GM12878 (cell line): Measurements from ENCODE around the gene PTTG1. TPM values are rescaled to one million over a fixed set of nuclear protein-coding genes. Genes with fewer than 3 reads are reported as not detected.

Experiments
- ATAC-seq: fragments of 200-7000 bp; cut with Tn5 transposase; 3 replicates; pipeline ENCODE4 v1.9.1; 2020; ENCODE audit warnings: mild to moderate bottlenecking, moderate library complexity
- BruUV-seq: library from RNA; stranded (reverse); fragments of 400-500 nt; replicated peaks from 2 replicates; lab custom pipeline; 2021; lab: Mats Ljungman, UMichigan
- CTCF ChIA-PET: fragments of 300-600 bp; sonication (Branson Sonifier 250); formaldehyde crosslinking; extraction: SDS; loops from one replicate; lab custom pipeline; 2021; ENCODE audit warnings: inconsistent platforms; lab: Yijun Ruan, JAX
- POLR2A ChIA-PET: fragments of 350-600 bp; formaldehyde crosslinking; extraction: SDS; loops from one replicate; lab custom pipeline; 2021; ENCODE audit warnings: inconsistent platforms; lab: Charles Lee
- RAD21 ChIA-PET: fragments of 300-600 bp; sonication (Branson Sonifier 250); formaldehyde crosslinking; loops from one replicate; lab custom pipeline; 2023; ENCODE audit warnings: antibody characterized with exemption; ENCODE audit not compliant: unreplicated experiment; lab: Charles Lee
- SMC1A ChIA-PET: fragments of 300-600 bp; sonication (Branson Sonifier 250); formaldehyde crosslinking; loops from one replicate; lab custom pipeline; 2023; ENCODE audit not compliant: unreplicated experiment, uncharacterized antibody; lab: Charles Lee
- DNase-seq: peaks from one replicate; pipeline ENCODE4 v3.0.0-alpha.2; 2011; ENCODE audit warnings: low read depth, low spot score
- FAIRE-seq: peaks from 3 replicates; lab custom pipeline; 2011; peaks lifted over from hg19 to GRCh38; lab: Jason Lieb, UNC
- H2AFZ ChIP-seq: 2 replicates; pipeline ENCODE4 v1.6.0; 2011; ENCODE audit warnings: low read depth, low read length, control low read depth; ENCODE audit not compliant: control insufficient read depth
- H3K27ac ChIP-seq: 2 replicates; pipeline ENCODE4 v1.5.1; 2011; ENCODE audit warnings: control low read depth; ENCODE audit not compliant: control insufficient read depth, insufficient read depth
- H3K27me3 ChIP-seq, 2 experiments: replicated peaks in 1 of 2; 2 replicates each; pipeline versions ENCODE4 v1.6.0 to v1.6.1; 2011; ENCODE audit warnings: low read length in 1 of 2; ENCODE audit not compliant: control insufficient read depth in 2 of 2, insufficient read depth in 2 of 2
- H3K36me3 ChIP-seq, 2 experiments: 2 replicates each; pipeline ENCODE4 v1.5.1; 2011; ENCODE audit warnings: low read length in 1 of 2; ENCODE audit not compliant: control insufficient read depth in 2 of 2, insufficient read depth in 2 of 2
- H3K4me1 ChIP-seq: 2 replicates; pipeline ENCODE4 v1.6.1; 2011; ENCODE audit warnings: mild to moderate bottlenecking, low read length, moderate library complexity, mixed read lengths; ENCODE audit not compliant: control insufficient read depth, insufficient read depth
- H3K4me2 ChIP-seq: 2 replicates; pipeline ENCODE4 v1.6.0; 2011; ENCODE audit warnings: control low read depth; ENCODE audit not compliant: control insufficient read depth, insufficient read depth
- H3K4me3 ChIP-seq: fragments of 200-600 bp; sonication (generic); 2 replicates; pipeline ENCODE4 v1.5.1; 2016
- H3K79me2 ChIP-seq: 2 replicates; pipeline ENCODE4 v1.6.0; 2011; ENCODE audit warnings: low read length; ENCODE audit not compliant: control insufficient read depth, insufficient read depth
- H3K9ac ChIP-seq: 2 replicates; pipeline ENCODE4 v1.8.0; 2011; ENCODE audit warnings: low read length, control low read depth, mixed read lengths; ENCODE audit not compliant: control insufficient read depth, insufficient read depth
- H3K9me3 ChIP-seq: replicated peaks from 3 replicates; pipeline ENCODE4 v1.5.1; 2011; ENCODE audit warnings: mild to moderate bottlenecking, low read length; ENCODE audit not compliant: control insufficient read depth, insufficient read depth
- H4K20me1 ChIP-seq: 2 replicates; pipeline ENCODE4 v1.6.0; 2011; ENCODE audit not compliant: control insufficient read depth, insufficient read depth
- BCLAF1 ChIP-seq: fragments of 450-650 bp; IDR thresholded peaks from 2 replicates; pipeline ENCODE4 v1.6.1; 2017; ENCODE audit warnings: antibody characterized with exemption, mild to moderate bottlenecking, moderate library complexity
- CBX3 ChIP-seq: fragments of 200-600 bp; sonication (generic); IDR thresholded peaks from 2 replicates; pipeline ENCODE4 v1.6.1; 2016; ENCODE audit warnings: low read depth, borderline replicate concordance
- CHD1 ChIP-seq: IDR thresholded peaks from 2 replicates; pipeline ENCODE4 v1.6.1; 2012; ENCODE audit warnings: low read depth, low read length, improper control_type of control experiment
- EED ChIP-seq: sonication (generic); IDR thresholded peaks from 2 replicates; pipeline ENCODE4 v1.6.1; 2016; ENCODE audit warnings: antibody characterized with exemption, low read depth
- EP300 ChIP-seq, 2 experiments: fragments of 150-350 bp in 1 of 2; IDR thresholded peaks; 2 replicates each; pipeline ENCODE4 v1.6.1; 2011 to 2012; ENCODE audit warnings: low read depth in 2 of 2, low read length in 2 of 2, borderline replicate concordance in 1 of 2, improper control_type of control experiment in 1 of 2, inconsistent platforms in 1 of 2; ENCODE audit not compliant: control insufficient read depth in 1 of 2
- GABPA ChIP-seq: IDR thresholded peaks from 2 replicates; pipeline ENCODE4 v1.6.1; 2014; ENCODE audit warnings: antibody characterized with exemption, low read depth, mild to moderate bottlenecking, inconsistent platforms
- IKZF1 ChIP-seq: fragments of 450-650 bp; conservative IDR thresholded peaks from 2 replicates; pipeline ENCODE4 v1.6.1; 2017; ENCODE audit warnings: antibody characterized with exemption, mild to moderate bottlenecking
- KDM1A ChIP-seq: fragments of 200-600 bp; sonication (generic); IDR thresholded peaks from 2 replicates; pipeline ENCODE4 v1.6.1; 2016; ENCODE audit warnings: borderline replicate concordance
- MTA3 ChIP-seq: IDR thresholded peaks from 2 replicates; pipeline ENCODE4 v1.6.1; 2012; ENCODE audit warnings: low read length, inconsistent platforms, borderline replicate concordance
- MYB ChIP-seq: fragments of 150-350 bp; IDR thresholded peaks from 2 replicates; pipeline ENCODE4 v1.6.1; 2014; ENCODE audit warnings: mild to moderate bottlenecking, low read depth, low read length, borderline replicate concordance
- NR2C2 ChIP-seq: IDR thresholded peaks from 2 replicates; pipeline ENCODE4 v1.6.1; 2011; ENCODE audit warnings: borderline replicate concordance, low read depth; ENCODE audit not compliant: control insufficient read depth, insufficient read length
- SMARCA5 ChIP-seq: fragments of 450-650 bp; IDR thresholded peaks from 2 replicates; pipeline ENCODE4 v1.6.1; 2017; ENCODE audit warnings: mild to moderate bottlenecking
- TCF7 ChIP-seq: IDR thresholded peaks from 2 replicates; pipeline ENCODE4 v1.6.1; 2014; ENCODE audit warnings: antibody characterized with exemption, borderline replicate concordance
- USF2 ChIP-seq: IDR thresholded peaks from 2 replicates; pipeline ENCODE4 v1.6.1; 2011; ENCODE audit warnings: low read depth, low read length, improper control_type of control experiment, borderline replicate concordance
- ZBED1 ChIP-seq: IDR thresholded peaks from 2 replicates; pipeline ENCODE4 v1.6.1; 2016; ENCODE audit warnings: borderline replicate concordance
- ZNF622 ChIP-seq: fragments of 450-650 bp; IDR thresholded peaks from 2 replicates; pipeline ENCODE4 v1.6.1; 2017; ENCODE audit warnings: mild to moderate bottlenecking, inconsistent platforms
- WGBS: methylation state at CpG from one replicate; pipeline ENCODE4 v1.1.6; 2016; ENCODE audit warnings: low lambda C conversion rate; ENCODE audit not compliant: insufficient replicate concordance, insufficient coverage; ENCODE audit errors: missing lambda C conversion rate; 5-methylcytosine and 5-hydroxymethylcytosine counted together
- in situ Hi-C: fragments of 300-500 bp; cut with MboI; formaldehyde crosslinking; loops from 9 replicates; pipeline ENCODE4 v1.14.3; 2018; ENCODE audit warnings: mixed read lengths
- intact Hi-C: fragments of 100-400 bp; cut with micrococcal nuclease; formaldehyde crosslinking; loops from one replicate; pipeline ENCODE4 v1.14.2; 2022; ENCODE audit not compliant: unreplicated experiment
- polyA plus RNA-seq, 11 experiments: library from polyadenylated mRNA; depleted of rRNA in 4 of 11; unstranded in 6 of 11; stranded (reverse) in 5 of 11; fragments of >200 nt; fragmentation: Nextera tagmentation in 4 of 11; fragmentation: Illumina TruSeq in 1 of 11; extraction: Ambion mirVana in 4 of 11; extraction: Trizol in 1 of 11; gene quantifications; 1 replicate in 1 of 11; 2 replicates in 10 of 11; pipeline versions ENCODE4 v1.2.1 to v1.2.3, GENCODE V29; 2011 to 2016; ENCODE audit warnings: inconsistent platforms in 2 of 11, missing spikeins in 2 of 11, low read depth in 1 of 11
- total RNA-seq, 4 experiments: library from RNA; depleted of rRNA in 3 of 4; stranded (reverse); fragments of >200 nt in 3 of 4; fragmentation: Illumina TruSeq in 1 of 4; extraction: Trizol in 1 of 4; gene quantifications; 2 replicates each; pipeline versions ENCODE4 v1.2.1 to v1.2.3, GENCODE V29; 2013 to 2021
- TF ChIP-seq, protein P1 (sequence below): fragments of 150-350 bp; IDR thresholded peaks from 2 replicates; pipeline ENCODE4 v1.6.1; 2014; ENCODE audit warnings: mild to moderate bottlenecking, low read depth, low read length

The PTTG1 gene
- total and polyA plus RNA-seq, 10 of the 15 experiments (the other 5 are each of a cell fraction or from before 2014, with no cell fraction given) = 154 to 1,033 (median 377) TPM

DNA sequence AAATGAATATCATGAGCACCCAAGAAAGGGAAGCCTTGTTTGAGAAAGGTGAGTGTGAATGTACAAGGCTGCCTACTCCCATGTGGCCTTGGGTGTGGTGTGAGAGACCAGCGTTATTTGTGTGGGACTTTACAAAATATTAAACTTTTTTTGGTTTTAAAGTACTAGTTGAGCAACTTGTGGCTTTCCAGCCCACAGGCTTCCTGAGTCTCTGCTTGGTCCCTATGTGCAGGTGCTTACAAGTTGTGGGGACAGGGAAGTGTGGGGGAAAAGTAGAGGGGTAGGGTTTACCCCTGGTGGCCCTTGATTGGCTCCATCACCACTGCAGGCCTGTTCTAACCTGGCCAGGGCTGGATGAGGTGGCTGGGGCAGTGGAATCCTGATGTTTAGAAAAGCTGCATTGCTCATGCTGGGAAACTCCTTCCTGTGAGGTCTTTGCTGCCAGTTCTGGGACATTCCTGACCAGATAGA lies 19.7 kb downstream of the PTTG1 start (continued):
- TF ChIP-seq MTA3 = 0 out of 2 replicates have a peak, but pooled peaks have one; percentile 31
- peak in 1 of 2 experiments; percentile 25; a peak in 1 of 4 replicates for TF ChIP-seq EP300 (IDR thresholded peaks at IDR 0.05; ENCODE audit: borderline replicate concordance in 1 of 2, control insufficient read depth in 1 of 2, low read depth in 2 of 2, low read length in 2 of 2)
- 0 out of 2 replicates have a peak, but pooled peaks have one; percentile 21 for TF ChIP-seq ZBED1
- TF ChIP-seq IKZF1 = peak; percentile 77
- peak; percentile 55; the same call in 1 of the 2 replicates for TF ChIP-seq EED
- TF ChIP-seq MYB = no peak
- TF ChIP-seq SMARCA5 = 0 out of 2 replicates have a peak, but pooled peaks have one; percentile 24

- Histone ChIP-seq H3K9ac (peak overlapping the region; percentile 36; the same call in 1 of the 2 replicates), H3K9me3 (peaks cover 3% of the 10 kb centered on the region), H3K4me1 (peaks cover 53% of the 10 kb centered on the region), H3K4me3 (0 out of 2 replicates have a peak overlapping the region, but pooled peaks have one; percentile 3), H3K36me3 (no peaks in the 10 kb centered on the region), H2AFZ (peak overlapping the region; percentile 54), H3K79me2 (peaks cover 50% of the 10 kb centered on the region), H3K27me3 (no peaks in the 10 kb centered on the region), H4K20me1 (no peaks in the 10 kb centered on the region), H3K27ac (peak overlapping the region; percentile 81), H3K4me2 (peak overlapping the region; percentile 57; the same call in 1 of the 2 replicates)
- intact Hi-C loops = loop anchor here (1.0 kb wide), 2 partner anchors 16 to 24 kb away; no protein-coding TSS in a partner anchor
- 51% methylated on average over 4 of the region's 4 CpGs for WGBS
- peak; percentile 49 for ATAC-seq
- FAIRE-seq = peak; percentile 18
- DNase-seq = peak; percentile 79
- ChIA-PET CTCF (interaction anchor here (1.1 to 7.7 kb wide), 8 partner anchors 10 to 401 kb away, joined by 3 to 235 read pairs (median 130); partner anchors contain the start of genes PTTG1 and SLU7), POLR2A (interaction anchor here (0.6 to 7.8 kb wide), 16 partner anchors 9 to 211 kb away, joined by 3 to 156 read pairs (median 6); partner anchors contain the start of genes PTTG1 and SLU7), SMC1A (interaction anchor here (1.1 to 7.8 kb wide), 8 partner anchors 10 to 401 kb away, joined by 4 to 511 read pairs (median 84); partner anchors contain the start of genes PTTG1 and SLU7), RAD21 (interaction anchor here (0.7 to 7.8 kb wide), 9 partner anchors 9 to 65 kb away, joined by 3 to 329 read pairs (median 8); no protein-coding TSS in a partner anchor)
- in situ Hi-C loops = no loop called here
- BruUV-seq = no TSS peak
- TF ChIP-seq GABPA (no peak), KDM1A (no peak), CBX3 (no peak), NR2C2 (no peak), TCF7 (no peak), CHD1 (no peak), BCLAF1 (no peak), USF2 (no peak), ZNF622 (no peak)
- TF ChIP-seq, protein P1, sequence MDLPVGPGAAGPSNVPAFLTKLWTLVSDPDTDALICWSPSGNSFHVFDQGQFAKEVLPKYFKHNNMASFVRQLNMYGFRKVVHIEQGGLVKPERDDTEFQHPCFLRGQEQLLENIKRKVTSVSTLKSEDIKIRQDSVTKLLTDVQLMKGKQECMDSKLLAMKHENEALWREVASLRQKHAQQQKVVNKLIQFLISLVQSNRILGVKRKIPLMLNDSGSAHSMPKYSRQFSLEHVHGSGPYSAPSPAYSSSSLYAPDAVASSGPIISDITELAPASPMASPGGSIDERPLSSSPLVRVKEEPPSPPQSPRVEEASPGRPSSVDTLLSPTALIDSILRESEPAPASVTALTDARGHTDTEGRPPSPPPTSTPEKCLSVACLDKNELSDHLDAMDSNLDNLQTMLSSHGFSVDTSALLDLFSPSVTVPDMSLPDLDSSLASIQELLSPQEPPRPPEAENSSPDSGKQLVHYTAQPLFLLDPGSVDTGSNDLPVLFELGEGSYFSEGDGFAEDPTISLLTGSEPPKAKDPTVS = no peak
Observed at GRCh38 chr5:160442824-160443431, 21.3 kb downstream of the PTTG1 start.
